ENCODE data around the gene ANKRD27. TPM values are rescaled to one million over a fixed set of nuclear protein-coding genes. Genes with fewer than 3 reads are reported as not detected.

Gene ANKRD27
- 10 to 100 TPM; 40.6 to 45.3 TPM for total RNA-seq

GRCh38 chr19:32674931-32675719 lies at the start of gene ANKRD27:
TSS of gene ANKRD27 (minus strand) at chr19:32675180. CDS start at chr19:32659015, 16,165 bp downstream.

DNA sequence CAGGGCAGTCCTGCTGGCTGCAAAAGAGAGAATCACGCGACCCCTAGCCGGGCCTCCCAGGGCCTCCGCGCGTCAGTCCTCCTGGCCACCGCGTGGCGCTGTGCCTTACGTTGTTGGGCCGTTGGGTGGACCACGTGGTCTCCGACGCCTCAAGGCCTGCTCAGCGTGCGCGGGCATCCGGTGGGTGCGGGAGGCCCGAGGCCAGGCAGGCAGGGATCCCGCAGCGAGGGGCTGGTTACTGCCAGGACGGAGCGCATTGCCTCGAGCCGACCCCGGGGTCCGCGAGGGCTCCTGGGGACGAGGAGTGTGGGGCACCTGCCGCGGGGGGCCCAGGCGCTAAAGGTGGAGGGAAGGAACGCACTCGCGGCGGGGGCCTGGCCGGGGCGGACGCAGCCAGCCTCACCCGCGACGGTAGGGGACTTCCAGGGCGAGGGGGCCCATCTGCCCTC lies 44.7 kb upstream of the ANKRD27 start, which contains the start of gene TDRD12:
TSS of gene TDRD12 (plus strand) at position 157 of the 449 bp plus-strand sequence. CDS start 306 bp downstream, outside the sequence.

DNA sequence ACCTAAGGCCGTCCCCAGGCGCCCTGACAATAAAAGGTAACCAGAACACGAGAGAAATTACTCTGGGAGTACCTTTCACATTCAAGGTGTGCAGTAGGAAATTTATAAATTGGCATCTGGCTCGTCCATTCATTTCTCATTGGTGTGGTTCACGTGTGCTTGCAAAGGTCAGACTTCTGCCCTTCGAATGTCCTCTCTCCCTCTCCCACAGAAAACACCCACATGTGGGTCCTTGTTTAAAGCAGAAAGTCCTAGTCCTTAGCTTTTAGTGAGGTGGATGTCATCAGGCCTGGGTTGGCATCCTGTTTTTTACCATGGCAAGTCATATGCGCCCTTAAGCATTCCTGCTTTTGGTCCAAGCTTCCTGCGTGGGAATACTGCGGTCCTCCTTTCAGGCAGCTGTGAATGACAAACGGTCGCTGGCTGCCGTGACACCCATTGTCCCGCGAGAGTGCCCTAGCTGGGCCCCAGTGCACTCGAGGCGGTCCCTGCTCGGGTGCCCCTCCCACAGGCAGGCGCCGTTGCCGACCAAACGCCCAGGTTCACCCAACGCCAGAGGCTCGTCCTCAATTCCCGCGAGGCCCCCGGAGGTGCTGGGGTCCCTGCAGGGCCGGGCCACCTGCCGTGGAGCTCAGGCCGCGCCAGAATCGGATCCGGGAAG lies 16.4 kb upstream of the ANKRD27 start, which contains the start of gene NUDT19:
TSS of gene NUDT19 (plus strand) at position 531 of the 661 bp plus-strand sequence. CDS start 140 bp downstream, outside the sequence.

GRCh38 chr19:32675720-32676185 lies 773 bp upstream of the ANKRD27 start, which contains the start of gene RGS9BP:
TSS of gene RGS9BP (plus strand) at chr19:32675848. CDS start at chr19:32676264, 416 bp downstream.

DNA sequence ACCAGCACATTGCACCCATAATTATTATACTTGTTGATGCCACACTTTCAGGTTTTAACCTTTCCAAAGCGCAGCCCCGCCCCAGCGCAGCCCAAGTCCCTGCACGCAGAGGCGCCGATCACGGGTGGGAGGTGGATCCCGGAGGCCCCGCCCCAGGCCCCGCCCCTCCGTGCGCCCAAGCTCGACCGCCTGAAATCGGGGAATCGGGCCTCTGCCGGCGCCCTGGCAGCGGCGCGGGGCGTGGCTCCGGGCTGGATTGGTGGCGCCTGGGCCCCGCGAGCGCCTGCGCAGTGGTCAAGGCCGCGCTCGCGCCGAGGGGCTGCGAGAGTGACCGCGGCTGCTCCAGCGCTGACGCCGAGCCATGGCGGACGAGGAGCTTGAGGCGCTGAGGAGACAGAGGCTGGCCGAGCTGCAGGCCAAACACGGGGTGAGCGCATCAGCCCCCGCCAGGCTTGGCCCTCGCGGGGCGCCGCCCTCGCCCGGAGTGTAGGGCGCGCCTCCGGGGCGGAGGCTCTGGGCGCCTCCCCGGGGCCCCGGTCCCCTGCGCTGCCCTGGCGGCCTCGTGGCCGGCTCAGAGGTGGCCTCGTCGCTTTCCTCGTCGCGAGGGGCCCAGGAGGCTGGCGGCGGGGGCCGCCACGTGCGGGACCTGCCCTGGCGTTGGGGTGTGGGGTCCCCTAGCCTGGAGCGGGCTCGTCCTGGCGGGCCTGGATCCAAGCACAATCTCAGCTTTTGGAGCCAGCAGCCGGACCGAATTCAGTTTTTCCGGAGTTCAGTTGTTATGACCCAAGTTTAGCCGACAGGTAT lies 93.9 kb downstream of the ANKRD27 start, which contains the start of gene PDCD5:
TSS of gene PDCD5 (plus strand) at position 290 of the 804 bp plus-strand sequence. CDS start at position 362, 72 bp downstream.

Other genes starting within 250 kb of the ANKRD27 start
- 100 to 1,000 TPM; 106 to 107 TPM for gene PDCD5, start 94.0 kb downstream of the ANKRD27 start, total RNA-seq
- gene RGS9BP, start 668 bp upstream of the ANKRD27 start, total RNA-seq, result under 1 TPM; 0.22 to 0.25 TPM
- gene NUDT19, start 16.6 kb upstream of the ANKRD27 start, total RNA-seq, result 10 to 100 TPM; 15.3 to 15.5 TPM
- under 1 TPM; 0.39 to 0.40 TPM for gene TDRD12, start 44.6 kb upstream of the ANKRD27 start, total RNA-seq
- gene SLC7A9, start 194.6 kb upstream of the ANKRD27 start, total RNA-seq, result under 1 TPM in 1 of 2 experiments, not detected in 1; 0.17 TPM